HG02884 (cell line): ENCODE data around the gene GPC5.
"Not testable (repeated sequence)": the region's sequence is repeated elsewhere in the genome, so short reads cannot be mapped to it uniquely, and the experiment has no call there.

ENCODE experiments used
- ATAC-seq: cut with Tn5 transposase; IDR thresholded peaks from one replicate; pipeline ENCODE4 v1.9.1; 2021; ENCODE audit warnings: mild to moderate bottlenecking, moderate library complexity; ENCODE audit not compliant: unreplicated experiment

GPC5 gene

DNA sequence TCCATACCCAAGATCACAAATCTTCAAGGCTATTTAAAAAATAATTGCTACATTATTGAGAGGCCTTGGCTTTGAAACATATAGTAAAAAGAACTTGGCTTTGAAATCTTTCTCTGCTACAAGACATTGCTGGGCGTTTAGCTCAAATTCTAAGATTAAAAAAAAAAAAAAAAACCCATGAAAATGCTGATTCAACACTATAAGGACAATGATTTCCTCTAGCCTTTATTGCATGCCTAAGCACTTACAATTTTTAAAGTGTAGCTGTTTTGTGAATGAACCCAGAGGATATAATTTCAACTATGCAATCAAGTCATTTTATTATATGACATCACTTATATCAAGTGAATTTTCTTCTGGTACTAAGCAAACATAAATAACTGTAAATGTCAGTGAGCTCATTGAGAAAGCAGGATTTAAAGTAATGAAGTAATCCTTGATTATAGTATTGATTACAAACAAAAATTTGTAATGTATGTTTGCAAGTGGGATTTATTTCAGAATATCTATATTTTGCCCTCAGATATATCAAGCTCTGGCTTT, 1488.2 kb downstream of the GPC5 start:
- no peak for ATAC-seq

DNA sequence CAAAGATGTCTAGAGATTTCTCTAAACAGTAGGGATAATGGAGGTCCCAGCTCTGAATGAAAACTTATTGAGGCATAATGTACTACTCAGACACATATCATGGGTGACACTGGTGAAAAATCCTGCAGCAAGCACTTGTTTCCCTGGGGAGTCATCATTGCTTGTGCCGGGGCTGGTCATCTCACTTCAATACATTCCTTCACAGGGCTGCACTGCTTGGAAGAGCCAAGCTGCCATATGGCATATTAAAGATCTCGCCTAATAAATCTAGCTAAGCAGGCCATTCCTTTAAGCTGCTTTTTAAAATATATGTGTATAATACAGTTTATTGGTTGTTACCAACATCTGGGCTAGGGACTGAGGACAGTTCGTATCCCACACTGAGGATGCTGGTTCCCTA, 1496.0 kb downstream of the GPC5 start:
- no peak for ATAC-seq

DNA sequence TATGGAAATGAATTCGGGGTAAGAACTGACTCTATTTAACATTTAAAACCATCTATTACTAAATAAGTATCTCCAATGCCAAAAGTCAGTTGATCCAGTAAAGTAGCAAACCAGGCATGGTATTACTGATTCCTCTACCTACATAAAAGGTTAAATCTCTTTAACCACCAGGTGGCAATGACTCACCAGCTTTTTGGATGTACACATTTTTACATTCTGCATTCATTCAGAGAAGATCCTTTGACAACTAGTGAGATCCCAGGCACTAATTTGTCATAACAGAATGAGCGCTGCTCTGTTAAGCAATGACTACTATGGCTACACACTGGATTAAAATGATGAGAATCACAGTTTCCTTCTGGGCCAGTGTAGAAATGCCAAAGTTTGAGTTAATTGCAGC, 1498.4 kb downstream of the GPC5 start:
- ATAC-seq, result no peak

DNA sequence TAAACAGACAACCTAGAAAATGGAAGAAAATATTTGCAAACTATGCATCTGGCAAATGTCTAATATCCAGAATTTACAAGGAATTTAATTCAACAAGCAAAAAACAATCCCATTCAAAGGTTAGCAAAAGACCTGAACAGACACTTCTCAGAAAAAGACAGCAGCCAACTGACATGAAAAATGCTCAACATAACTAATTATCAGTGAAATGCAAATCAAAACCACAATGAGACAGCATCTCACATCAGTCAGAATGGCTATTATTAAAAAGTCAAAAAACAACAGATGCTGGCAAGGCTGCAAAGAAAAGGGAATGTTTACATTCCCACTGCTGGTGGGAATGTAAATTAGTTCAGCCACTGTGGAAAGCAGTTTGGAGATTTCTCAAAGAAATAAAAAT, 1500.5 kb downstream of the GPC5 start:
- not testable (repeated sequence) for ATAC-seq

DNA sequence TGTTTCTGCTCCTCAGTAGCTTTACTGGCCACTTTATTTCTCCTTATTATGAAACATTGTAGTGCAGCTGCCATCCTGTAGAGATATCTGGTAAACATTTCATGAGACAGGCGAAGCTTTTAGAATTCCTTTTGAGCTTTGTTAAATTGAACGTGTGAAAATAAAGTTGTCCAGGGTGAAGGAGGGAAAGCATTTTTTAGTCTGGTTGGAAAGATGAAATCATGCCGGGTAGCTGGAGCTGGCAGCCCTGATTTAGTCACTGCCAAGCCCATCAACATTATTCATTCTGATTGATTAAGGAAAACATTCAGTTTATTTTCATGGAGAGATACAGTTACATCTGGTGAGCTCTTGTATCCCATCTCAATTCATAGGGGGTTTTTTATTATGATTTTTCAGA, 1502.0 kb downstream of the GPC5 start:
- ATAC-seq, result no peak

DNA sequence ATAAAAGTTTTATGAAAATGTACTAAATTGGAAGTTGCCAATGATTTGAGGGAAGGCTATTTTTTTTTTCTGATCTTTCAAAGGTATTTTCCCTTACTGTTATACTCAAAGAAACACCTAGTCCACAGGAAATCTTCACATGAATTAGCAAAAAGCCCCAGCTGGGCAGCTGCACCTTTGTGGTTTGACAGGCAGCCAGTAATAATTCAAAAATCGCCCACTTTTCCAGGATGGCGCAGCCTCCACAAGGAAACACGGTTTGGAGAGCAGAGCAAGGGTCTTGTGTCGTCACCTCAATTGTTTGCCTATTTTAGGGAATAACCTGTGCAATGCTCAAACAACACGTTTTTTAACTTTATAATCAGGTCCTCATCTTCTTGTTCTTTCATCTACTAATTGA, 1503.3 kb downstream of the GPC5 start:
- no peak for ATAC-seq

DNA sequence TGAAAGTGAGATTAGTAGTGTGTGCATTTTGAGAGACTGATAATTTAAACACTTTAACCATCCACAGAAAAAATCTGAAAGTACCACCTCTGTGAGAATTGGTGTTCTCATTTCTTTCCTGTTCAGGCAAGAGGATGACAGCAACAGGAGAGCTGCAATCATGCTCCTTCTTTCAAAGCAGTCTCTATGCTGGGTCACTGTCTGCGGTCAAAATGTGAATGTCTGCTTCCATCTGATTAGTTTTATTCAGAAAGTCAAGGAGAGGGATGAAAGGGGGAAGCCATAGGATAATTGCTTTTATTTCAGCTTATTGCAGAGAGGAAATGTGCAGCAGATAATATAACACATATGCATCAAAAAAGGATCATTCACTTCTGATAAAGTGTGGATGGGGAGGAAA, 1514.2 kb downstream of the GPC5 start:
- ATAC-seq, result no peak

DNA sequence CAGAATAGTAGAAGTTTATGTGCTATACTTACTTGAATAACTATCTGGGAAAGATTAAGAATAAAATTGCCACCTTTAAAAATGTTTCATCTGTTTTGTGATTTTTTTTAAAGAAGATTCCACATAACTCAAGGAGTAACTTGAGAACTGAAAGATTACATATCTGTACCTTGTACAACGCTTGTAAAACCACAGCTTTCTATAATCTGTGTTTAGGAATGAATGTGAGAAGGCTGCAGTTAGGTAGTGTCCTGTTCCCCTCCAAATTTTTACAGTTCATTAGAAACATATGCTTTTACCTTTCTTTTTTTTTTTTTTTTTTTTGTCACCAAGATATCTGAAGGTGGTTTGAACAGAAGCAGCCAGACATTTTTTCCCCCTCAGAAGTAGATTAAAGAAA, 1515.4 kb downstream of the GPC5 start:
- no peak for ATAC-seq
